Epithelial cell of alveolus of lung (primary cell): Measurements from ENCODE around the gene UCN3. TPM values are rescaled to one million over a fixed set of nuclear protein-coding genes. Genes with fewer than 3 reads are reported as not detected.

Experiments
- total RNA-seq: library from RNA; depleted of rRNA; stranded (reverse); fragments of >200 nt; gene quantifications from 2 replicates; pipeline ENCODE4 v1.2.1, GENCODE V29; 2015

Gene UCN3, protein sequence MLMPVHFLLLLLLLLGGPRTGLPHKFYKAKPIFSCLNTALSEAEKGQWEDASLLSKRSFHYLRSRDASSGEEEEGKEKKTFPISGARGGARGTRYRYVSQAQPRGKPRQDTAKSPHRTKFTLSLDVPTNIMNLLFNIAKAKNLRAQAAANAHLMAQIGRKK
- not detected in 2 replicates for total RNA-seq

DNA sequence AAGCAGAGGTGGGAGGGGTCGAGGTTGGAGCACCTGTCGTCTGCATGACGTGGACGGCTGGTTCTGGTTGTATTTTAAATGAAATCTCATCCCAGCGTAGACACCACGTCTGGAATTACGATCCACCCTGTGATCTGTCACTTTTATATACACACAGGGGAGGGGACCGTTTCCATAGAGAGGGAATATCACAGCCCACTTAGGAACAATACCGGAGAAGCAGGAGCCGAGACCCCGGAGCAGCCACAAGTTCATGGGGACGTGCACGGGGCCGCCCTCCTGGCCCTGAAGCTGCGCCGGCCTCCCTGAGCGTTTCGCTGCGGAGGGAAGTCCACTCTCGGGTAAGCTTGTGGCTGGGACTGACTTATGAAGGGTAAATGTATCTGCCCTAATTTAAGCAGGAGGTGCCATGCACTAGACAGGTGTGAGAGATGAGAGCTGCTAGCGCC is at the start of gene UCN3:
UCN3 (plus strand) TSS at position 77 of the 449 bp plus-strand sequence. CDS start 8,755 bp downstream, outside the sequence.

DNA sequence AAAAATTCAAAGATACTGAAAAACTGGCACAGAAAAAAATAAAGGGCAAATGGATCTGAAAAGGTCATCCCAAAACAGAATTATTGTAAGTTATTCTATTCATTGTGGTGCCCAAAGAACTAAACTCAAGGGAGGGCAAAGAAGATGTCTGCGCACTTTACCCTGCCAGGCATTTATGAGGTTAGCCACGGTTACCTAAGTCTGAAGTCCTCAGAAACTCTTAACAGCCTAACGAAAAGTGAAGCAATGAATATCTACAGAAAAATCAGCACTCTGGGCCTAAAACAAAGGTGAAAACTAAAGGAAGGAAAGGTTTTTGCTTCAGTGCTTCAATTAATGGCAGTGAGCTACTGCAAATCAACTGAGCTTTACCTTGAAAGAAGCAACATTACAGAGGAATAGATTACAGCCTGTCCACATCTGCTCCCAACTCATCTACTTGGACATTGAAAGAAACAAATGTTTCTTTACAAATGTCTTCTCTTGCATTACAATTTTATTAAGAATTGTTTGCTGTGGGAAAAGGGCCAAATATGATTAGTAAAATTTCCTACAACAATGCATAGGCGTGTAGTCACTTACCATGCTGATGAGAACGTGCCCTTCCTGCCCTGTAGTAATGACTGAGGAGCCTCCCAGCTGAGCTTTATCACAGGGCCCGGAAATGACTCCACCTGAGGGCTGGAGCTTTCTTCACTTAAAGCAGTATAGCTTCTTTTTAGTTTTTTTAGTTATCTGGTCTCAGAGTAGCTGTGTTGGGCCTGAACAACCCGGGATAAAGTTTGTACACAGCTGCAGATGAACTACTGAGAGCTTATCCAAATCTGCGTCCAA is 39.7 kb downstream of the UCN3 start, which contains the start of gene TUBAL3:
TUBAL3 (minus strand) TSS at position 621 of the 834 bp plus-strand sequence; CDS start at position 585, 36 bp downstream.

DNA sequence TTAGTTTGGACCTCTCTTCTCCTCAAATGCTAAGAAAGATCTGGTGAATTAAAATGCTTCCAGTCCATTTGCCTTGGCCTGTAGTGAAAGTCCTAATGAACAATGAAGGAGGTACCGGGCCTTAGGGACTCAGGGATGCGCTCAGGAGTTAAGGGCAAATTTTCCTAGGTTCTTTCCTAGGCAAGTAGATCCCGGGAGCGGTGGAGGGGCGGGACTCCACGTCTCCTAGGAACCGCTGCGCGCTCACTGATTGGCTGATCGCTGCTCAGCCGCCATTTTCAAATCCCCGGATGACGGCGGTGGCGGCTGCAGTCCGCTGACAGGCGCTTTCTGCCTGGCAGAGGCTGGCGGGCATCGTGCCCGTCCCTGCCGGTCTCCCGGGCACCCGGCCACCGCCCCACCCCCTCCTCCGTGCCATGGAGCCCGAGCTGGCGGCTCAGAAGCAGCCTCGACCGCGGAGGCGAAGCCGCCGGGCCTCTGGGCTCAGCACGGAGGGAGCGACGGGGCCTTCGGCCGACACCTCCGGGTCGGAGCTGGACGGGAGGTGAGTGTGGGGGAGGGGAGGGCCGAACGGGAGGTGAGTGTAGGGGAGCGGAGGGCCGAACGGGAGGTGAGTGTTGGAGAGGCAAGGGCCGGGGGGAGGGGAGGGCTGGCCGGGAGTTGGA is 47.6 kb downstream of the UCN3 start, which contains the start of gene NET1:
NET1 (plus strand) TSS at position 281 of the 665 bp plus-strand sequence; CDS start at position 417, 136 bp downstream.

Other genes starting within 250 kb of the UCN3 start
- not detected in 2 replicates for gene AKR1C8, start 179.8 kb upstream of the UCN3 start, total RNA-seq
- not detected in 2 replicates for gene AKR1C4, start 168.1 kb upstream of the UCN3 start, total RNA-seq
- under 0.01 TPM in 1 of 2 replicates, not detected in the other for gene TUBAL3, start 39.9 kb downstream of the UCN3 start, total RNA-seq
- 15.8 and 27.5 TPM in 2 replicates for gene NET1, start 47.6 kb downstream of the UCN3 start, total RNA-seq
- not detected in 2 replicates for gene CALML5, start 134.6 kb downstream of the UCN3 start, total RNA-seq
- gene CALML3, start 160.0 kb downstream of the UCN3 start, total RNA-seq, result not detected in 2 replicates